Measurements from ENCODE around the gene IFNL3. TPM values are rescaled to one million over a fixed set of nuclear protein-coding genes. Genes with fewer than 3 reads are reported as not detected.
A peak's percentile ranks its signal among the peaks of the same experiment; 100 is the strongest.
"Not testable (repeated sequence)": the region's sequence is repeated elsewhere in the genome, so short reads cannot be mapped to it uniquely, and the experiment has no call there.

IFNL3 gene
- total RNA-seq, 2 experiments from 2014 or later = not detected

DNA sequence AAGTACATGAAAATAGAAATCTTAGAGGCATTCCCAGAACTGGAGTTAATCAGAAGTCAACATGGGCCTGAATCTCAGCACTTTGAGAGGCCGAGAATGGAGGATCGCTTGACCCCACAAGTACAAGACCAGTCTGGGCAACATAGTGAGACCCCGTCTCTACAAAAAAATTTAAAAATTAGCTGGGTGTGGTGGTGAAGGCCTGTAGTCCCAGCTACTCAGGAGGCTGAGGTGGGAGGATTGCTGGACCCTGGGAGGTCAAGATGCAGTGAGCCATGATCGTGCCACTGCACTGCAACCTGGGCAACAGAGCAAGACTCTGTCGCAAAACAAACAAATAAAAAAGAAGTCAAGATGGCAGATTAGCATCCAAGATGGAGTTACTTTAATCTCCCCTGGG lies 31.9 kb upstream of the IFNL3 start:
- DNase-seq = no peak
- H3K27ac Mint-ChIP-seq = no peak overlapping the region
- intact Hi-C loops (cut with micrococcal nuclease) = no loop called here
- POLR2A ChIA-PET = interaction anchor here (1.3 kb wide), 1 partner anchor 15 kb away, joined by 3 read pairs; no protein-coding TSS in a partner anchor
- H3K9me3 Mint-ChIP-seq = no peaks in the 10 kb centered on the region
- TF ChIP-seq, protein P1, sequence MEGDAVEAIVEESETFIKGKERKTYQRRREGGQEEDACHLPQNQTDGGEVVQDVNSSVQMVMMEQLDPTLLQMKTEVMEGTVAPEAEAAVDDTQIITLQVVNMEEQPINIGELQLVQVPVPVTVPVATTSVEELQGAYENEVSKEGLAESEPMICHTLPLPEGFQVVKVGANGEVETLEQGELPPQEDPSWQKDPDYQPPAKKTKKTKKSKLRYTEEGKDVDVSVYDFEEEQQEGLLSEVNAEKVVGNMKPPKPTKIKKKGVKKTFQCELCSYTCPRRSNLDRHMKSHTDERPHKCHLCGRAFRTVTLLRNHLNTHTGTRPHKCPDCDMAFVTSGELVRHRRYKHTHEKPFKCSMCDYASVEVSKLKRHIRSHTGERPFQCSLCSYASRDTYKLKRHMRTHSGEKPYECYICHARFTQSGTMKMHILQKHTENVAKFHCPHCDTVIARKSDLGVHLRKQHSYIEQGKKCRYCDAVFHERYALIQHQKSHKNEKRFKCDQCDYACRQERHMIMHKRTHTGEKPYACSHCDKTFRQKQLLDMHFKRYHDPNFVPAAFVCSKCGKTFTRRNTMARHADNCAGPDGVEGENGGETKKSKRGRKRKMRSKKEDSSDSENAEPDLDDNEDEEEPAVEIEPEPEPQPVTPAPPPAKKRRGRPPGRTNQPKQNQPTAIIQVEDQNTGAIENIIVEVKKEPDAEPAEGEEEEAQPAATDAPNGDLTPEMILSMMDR (IDR thresholded peaks at IDR 0.05) = no peak
- CTCF ChIA-PET = no interaction called here
- no peak for ATAC-seq
- no peaks in the 10 kb centered on the region for H3K4me1 Mint-ChIP-seq (ENCODE audit: low read depth)
- H3K4me3 Mint-ChIP-seq = no peak overlapping the region
- no peaks in the 10 kb centered on the region for H3K27me3 Mint-ChIP-seq
- H3K36me3 Mint-ChIP-seq (ENCODE audit: low read depth) = no peaks in the 10 kb centered on the region

DNA sequence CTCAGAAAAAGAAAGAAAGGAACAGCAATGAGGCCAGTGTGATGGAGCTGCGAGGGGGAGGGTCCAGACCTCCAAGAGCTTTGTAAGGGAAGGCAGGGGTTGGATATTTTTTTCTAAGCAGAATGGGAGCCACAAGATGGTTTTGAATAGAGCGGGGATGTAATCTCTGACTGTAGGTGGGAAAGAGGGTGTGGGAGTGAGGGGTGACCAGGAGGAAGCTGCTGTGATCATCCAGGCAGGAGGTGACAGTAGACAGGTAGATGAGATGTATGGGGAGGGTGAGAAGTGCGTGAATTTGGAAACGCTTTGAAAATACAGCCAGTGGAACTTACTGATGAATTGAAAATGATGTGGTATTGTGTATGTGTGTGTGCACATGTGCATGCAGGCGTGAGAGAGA lies 30.8 kb upstream of the IFNL3 start:
- CTCF ChIA-PET = interaction anchor here (1.0 kb wide), 1 partner anchor 10 kb away, joined by 3 read pairs; no protein-coding TSS in a partner anchor

GRCh38 chr19:39273859-39274258 lies 29.1 kb upstream of the IFNL3 start:
- CTCF ChIA-PET; DNase-seq; H3K27ac Mint-ChIP-seq; H3K9me3 Mint-ChIP-seq; H3K4me3 Mint-ChIP-seq; intact Hi-C loops (cut with micrococcal nuclease); H3K4me1 Mint-ChIP-seq (ENCODE audit: low read depth); H3K27me3 Mint-ChIP-seq; POLR2A ChIA-PET; ATAC-seq; H3K36me3 Mint-ChIP-seq (ENCODE audit: low read depth): not testable (repeated sequence)

More for the DNA sequence above, 30.8 kb upstream of the IFNL3 start:
- POLR2A ChIA-PET = no interaction called here
- H3K27ac Mint-ChIP-seq = no peak overlapping the region
- DNase-seq = no peak
- H3K4me3 Mint-ChIP-seq = no peak overlapping the region
- TF ChIP-seq, protein P1 (IDR thresholded peaks at IDR 0.05) = no peak
- no peaks in the 10 kb centered on the region for H3K9me3 Mint-ChIP-seq
- intact Hi-C loops (cut with micrococcal nuclease) = no loop called here
- no peak for ATAC-seq
- H3K27me3 Mint-ChIP-seq = no peaks in the 10 kb centered on the region
- H3K36me3 Mint-ChIP-seq (ENCODE audit: low read depth) = no peaks in the 10 kb centered on the region
- no peaks in the 10 kb centered on the region for H3K4me1 Mint-ChIP-seq (ENCODE audit: low read depth)

DNA sequence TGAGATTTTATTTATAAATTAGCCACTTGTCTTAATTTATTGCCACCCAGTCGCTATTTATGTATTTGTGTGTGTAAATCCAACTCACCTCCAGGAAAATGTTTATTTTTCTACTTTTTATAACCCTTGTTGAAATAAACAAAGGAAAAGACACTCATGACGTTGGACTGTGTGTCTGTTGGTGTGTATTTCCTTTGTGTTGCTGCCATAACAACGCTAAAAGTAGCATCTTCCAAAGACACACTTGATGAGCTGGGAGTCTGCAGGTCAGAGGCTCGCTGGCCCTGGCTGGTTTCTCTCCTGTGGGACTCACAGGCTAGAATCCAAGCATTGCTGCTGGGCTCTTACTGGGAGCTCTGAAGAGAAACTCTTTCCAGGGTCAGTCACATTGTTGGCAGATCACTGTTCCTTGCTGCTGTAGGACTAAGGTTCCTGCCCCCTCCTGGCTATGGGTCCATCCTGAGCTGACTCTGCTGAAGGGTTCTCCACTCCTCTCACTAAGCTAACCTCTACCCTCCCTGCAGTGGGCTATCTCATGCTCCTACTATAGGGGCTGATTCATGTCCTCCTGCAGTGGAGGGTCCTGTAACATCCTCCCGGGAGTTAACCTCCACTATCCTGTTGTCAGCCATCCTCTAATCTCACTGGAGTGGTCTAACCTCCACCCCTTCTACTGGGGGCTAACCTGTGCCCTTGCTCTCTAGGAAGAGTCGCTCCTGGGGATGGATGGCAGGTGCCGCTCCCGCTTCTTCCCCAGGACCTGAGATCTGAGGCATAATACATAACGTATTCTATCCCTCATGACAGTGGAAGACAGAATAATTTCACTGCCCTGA lies 25.4 kb upstream of the IFNL3 start:
- CTCF ChIA-PET = no interaction called here
- Mint-ChIP-seq H3K4me1 (ENCODE audit: low read depth) (no peaks in the 10 kb centered on the region), H3K9me3 (no peaks in the 10 kb centered on the region), H3K4me3 (no peak overlapping the region), H3K27me3 (peaks cover 4% of the 10 kb centered on the region), H3K36me3 (ENCODE audit: low read depth) (no peaks in the 10 kb centered on the region), H3K27ac (no peak overlapping the region)
- TF ChIP-seq, protein P1 (IDR thresholded peaks at IDR 0.05) = no peak
- no peak for DNase-seq
- POLR2A ChIA-PET = no interaction called here
- intact Hi-C loops (cut with micrococcal nuclease) = no loop called here
- ATAC-seq = no peak

GRCh38 chr19:39269369-39269768 lies 24.6 kb upstream of the IFNL3 start:
- not testable (repeated sequence) for H3K4me1 Mint-ChIP-seq (ENCODE audit: low read depth)

GRCh38 chr19:39268531-39269223 lies 23.9 kb upstream of the IFNL3 start:
- H3K9me3 Mint-ChIP-seq; DNase-seq; H3K27ac Mint-ChIP-seq; H3K36me3 Mint-ChIP-seq (ENCODE audit: low read depth); intact Hi-C loops (cut with micrococcal nuclease); H3K4me1 Mint-ChIP-seq (ENCODE audit: low read depth); CTCF ChIA-PET; H3K4me3 Mint-ChIP-seq; POLR2A ChIA-PET; ATAC-seq: not testable (repeated sequence)
- H3K27me3 Mint-ChIP-seq = peaks cover 16% of the 10 kb centered on the region

More at GRCh38 chr19:39269369-39269768, 24.6 kb upstream of the IFNL3 start:
- H3K27ac Mint-ChIP-seq; DNase-seq; intact Hi-C loops (cut with micrococcal nuclease); H3K9me3 Mint-ChIP-seq; H3K4me3 Mint-ChIP-seq; H3K36me3 Mint-ChIP-seq (ENCODE audit: low read depth); POLR2A ChIA-PET; ATAC-seq; CTCF ChIA-PET: not testable (repeated sequence)
- H3K27me3 Mint-ChIP-seq = peaks cover 11% of the 10 kb centered on the region

GRCh38 chr19:39268085-39268484 lies 23.3 kb upstream of the IFNL3 start, which contains the start of gene IFNL2:
Gene IFNL2 (plus strand): TSS chr19:39268396. CDS start chr19:39268569, 173 bp downstream.
- CTCF ChIA-PET; H3K4me1 Mint-ChIP-seq (ENCODE audit: low read depth); POLR2A ChIA-PET; intact Hi-C loops (cut with micrococcal nuclease); H3K27ac Mint-ChIP-seq; H3K9me3 Mint-ChIP-seq; H3K36me3 Mint-ChIP-seq (ENCODE audit: low read depth); DNase-seq; H3K4me3 Mint-ChIP-seq: not testable (repeated sequence)
- peaks cover 20% of the 10 kb centered on the region for H3K27me3 Mint-ChIP-seq
- ATAC-seq = peak; percentile 76

Measured in activated CD8-positive, alpha-beta T cell treated with anti-CD3 and anti-CD28 coated beads for 36 hours (primary cell).